ENCODE results near the gene RITA1.

DNA sequence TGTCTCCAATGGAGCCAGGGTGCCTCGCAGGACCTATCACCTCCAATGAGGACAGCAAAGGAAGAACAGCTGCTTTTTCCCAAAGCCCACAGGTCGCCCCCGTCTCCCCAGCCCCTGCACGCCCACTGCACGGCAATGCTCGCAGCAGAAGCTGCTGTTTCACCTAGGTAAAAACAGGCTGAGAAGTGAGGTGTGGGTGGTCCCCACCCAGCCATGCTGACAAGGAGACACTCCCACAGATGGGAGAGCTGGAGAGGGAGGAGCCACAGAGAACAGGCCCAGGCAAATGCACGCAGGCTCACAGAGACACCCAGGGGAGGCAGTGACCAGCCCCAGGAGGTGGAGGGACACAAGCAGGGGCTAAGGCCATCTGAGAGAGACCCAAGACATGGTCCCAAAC, 25.6 kb upstream of the RITA1 start:
- TF ChIP-seq CTCF (IDR thresholded peaks at IDR 0.05) = no peak
- TF ChIP-seq GATA3 (IDR thresholded peaks at IDR 0.05; ENCODE audit: borderline replicate concordance) = no peak
- TF ChIP-seq MAFK (IDR thresholded peaks at IDR 0.05; ENCODE audit: partially characterized antibody) = no peak
- TF ChIP-seq ZFP36 (IDR thresholded peaks at IDR 0.05; ENCODE audit: borderline replicate concordance, partially characterized antibody) = no peak
- TF ChIP-seq USF2 (IDR thresholded peaks at IDR 0.05) = no peak
- no peak for TF ChIP-seq RAD21 (conservative IDR thresholded peaks at IDR 0.05 in 1 of 2, IDR thresholded peaks at IDR 0.05 in 1 of 2)
- TF ChIP-seq, protein P1, sequence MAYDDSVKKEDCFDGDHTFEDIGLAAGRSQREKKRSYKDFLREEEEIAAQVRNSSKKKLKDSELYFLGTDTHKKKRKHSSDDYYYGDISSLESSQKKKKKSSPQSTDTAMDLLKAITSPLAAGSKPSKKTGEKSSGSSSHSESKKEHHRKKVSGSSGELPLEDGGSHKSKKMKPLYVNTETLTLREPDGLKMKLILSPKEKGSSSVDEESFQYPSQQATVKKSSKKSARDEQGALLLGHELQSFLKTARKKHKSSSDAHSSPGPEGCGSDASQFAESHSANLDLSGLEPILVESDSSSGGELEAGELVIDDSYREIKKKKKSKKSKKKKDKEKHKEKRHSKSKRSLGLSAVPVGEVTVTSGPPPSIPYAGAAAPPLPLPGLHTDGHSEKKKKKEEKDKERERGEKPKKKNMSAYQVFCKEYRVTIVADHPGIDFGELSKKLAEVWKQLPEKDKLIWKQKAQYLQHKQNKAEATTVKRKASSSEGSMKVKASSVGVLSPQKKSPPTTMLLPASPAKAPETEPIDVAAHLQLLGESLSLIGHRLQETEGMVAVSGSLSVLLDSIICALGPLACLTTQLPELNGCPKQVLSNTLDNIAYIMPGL (CRISPR knock-in tag; IDR thresholded peaks at IDR 0.05; ENCODE audit: borderline replicate concordance) = no peak
- no peak for TF ChIP-seq RCOR1 (IDR thresholded peaks at IDR 0.05; ENCODE audit: low read depth, low read length)
- no peak for TF ChIP-seq ZSCAN20 (CRISPR knock-in tag; IDR thresholded peaks at IDR 0.05)
- no peak for TF ChIP-seq TP53 (CRISPR knock-in tag; IDR thresholded peaks at IDR 0.05)
- no peak for TF ChIP-seq FOSL2 (IDR thresholded peaks at IDR 0.05)
- TF ChIP-seq FOSL2 (CRISPR knock-in tag; IDR thresholded peaks at IDR 0.05) = no peak
- no peak for TF ChIP-seq EP300 (IDR thresholded peaks at IDR 0.05)
- no peak for TF ChIP-seq CHD2 (IDR thresholded peaks at IDR 0.05; ENCODE audit: low read length, partially characterized antibody)
- TF ChIP-seq PHF8 (IDR thresholded peaks at IDR 0.05; ENCODE audit: borderline replicate concordance, low read depth) = no peak
